HG02884 (cell line): ENCODE data around the gene KRTCAP2.
"Not testable (repeated sequence)": the region's sequence is repeated elsewhere in the genome, so short reads cannot be mapped to it uniquely, and the experiment has no call there.

Experiments used
- ATAC-seq: cut with Tn5 transposase; IDR thresholded peaks from one replicate; pipeline ENCODE4 v1.9.1; 2021; ENCODE audit warnings: mild to moderate bottlenecking, moderate library complexity; ENCODE audit not compliant: unreplicated experiment

KRTCAP2 gene

DNA sequence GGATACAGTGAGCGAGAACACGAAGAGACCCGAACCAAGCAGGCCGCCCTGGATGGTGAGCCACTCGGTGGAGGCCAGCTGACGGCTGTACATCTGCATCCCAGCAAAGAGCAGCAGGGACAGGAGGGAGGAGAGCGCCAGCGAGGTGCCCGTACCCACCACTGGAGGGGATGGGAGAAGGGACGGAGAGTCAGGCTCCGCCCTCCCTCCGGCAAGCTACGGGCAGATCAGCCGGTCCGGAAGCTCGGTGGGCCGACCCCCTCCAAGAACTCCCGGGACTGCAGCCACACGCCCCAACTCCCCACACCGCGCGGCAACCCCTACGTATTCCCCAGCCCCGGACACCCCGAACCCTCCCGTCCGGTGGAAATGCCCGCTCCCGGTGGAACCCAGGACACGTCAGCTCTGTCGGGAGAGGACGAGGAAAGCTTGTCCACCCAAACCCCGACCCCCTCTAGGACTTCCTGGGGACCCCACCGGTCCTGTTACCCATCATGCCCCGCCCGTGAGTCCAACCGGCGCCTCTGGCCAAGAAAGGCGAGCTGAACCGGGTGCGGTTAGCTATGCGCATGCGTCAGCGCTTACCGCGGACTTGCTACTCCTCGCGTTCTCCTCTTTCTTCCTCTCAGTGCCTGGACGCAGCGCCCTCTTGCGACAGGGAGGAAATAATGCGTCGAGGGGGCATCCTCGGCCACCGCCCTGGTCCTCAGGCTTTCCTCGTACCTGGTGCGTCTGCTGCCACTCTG is at the start of gene KRTCAP2:
Gene KRTCAP2, minus strand, starts transcription at position 573 of the 746 bp plus-strand sequence. Its CDS starts 80 bp downstream, at position 493.
- ATAC-seq = no peak

DNA sequence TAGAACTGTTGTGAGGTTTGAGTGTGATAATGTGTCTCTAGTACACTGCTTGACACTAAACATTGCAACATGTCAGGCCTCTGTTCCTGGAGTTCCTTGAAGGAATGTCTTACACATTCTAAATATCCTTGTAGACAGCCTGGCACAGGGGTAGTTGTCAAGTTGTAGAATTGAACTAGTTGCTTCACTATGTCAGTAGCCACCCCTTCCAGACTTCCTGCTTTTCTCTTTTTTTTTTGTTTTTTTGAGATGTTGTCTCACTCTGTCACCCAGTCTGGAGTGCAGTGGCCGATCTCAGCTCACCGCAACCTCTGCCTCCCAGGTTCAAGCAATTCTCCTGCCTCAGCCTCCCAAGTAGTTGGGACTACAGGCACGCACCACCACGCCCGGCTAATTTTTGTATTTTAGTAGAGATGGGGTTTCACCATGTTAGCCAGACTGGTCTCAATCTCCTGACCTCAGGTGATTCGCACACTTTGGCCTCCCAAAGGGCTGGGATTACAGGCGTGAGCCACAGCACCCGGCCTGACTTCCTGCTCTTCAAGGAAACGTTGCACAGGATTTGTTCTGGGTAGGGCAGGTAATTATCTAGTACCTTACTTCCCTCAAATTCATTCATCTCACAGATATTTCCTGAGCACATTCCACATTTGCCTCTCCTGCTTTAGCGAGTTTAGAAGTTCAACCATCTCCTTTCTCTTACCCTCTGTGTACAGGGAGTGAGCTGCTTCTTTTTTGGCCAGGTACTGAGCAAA is 47.3 kb upstream of the KRTCAP2 start:
- ATAC-seq = not testable (repeated sequence)

DNA sequence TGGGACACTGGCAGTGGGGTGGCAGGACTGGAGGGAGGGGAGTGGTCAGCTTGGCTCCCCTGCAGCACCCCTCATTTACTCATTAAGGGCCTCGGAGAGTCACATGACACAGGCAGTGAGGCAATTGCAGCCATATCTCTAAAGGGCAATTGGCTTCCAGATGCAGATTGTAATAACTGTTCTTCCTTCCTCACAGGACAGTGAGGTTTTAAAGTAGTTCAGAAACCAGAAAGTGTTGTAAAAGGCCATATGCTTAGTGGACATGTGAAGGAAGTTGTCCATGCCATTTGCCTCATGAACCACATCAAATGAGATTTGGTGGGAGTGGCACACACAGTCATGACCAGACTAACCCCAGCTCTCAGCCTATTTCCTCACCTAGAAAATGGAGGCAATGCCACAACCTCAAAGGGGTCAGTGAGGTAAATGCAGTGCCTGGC is 46.5 kb upstream of the KRTCAP2 start:
- ATAC-seq = no peak

DNA sequence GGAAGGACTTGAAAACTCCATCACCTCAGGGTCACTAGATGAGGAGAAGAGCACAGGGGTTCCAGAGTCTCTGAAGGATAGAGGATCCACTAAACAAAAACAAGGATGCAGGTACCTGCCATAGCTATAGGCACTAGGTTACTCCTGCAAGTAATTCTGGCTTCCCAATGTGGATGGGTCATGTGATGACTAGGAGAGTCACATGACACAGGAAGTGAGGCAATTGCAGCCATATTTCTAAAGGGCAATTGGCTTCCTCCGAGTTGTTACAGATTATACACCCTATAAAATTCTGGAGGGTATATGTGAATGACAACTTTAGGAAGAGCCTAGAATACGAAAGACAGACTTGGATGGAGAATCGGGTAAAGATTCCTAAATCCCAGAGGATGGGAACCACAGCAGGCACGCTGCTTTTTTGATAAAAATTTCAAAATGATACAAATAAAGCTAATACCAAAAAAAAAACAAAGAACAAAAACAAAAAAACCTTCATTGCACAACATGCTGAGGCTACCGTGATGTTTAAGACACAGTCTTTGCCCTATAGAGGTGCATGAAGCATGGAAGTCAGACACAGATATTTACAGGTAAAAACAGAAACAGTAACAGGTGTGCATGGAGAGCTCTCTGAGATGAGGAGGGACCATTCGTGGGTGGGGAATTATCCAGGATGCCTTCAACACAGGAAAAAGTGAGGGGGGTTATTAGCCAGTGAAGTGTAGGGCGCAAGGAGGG is 45.9 kb upstream of the KRTCAP2 start:
- ATAC-seq = no peak

DNA sequence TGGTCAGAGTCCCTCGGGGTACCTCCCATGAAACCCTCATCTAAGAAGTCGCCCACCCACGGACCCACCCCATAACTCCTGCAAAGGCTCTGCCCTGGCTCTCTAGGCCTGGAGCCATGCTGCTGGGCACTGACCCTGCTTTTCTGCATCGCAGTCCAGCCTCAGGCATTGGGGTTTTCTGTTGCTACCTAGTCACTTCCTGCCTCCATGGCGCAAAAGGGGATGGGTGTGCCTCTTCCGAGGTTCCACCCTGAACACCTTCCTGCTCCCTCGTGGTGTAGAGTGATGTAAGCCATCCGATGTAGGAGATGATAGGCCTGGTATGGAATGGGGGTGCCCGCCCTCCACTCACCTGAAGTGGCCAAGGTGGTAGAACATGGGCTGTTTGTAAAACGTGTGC is 41.6 kb upstream of the KRTCAP2 start:
- not testable (repeated sequence) for ATAC-seq

DNA sequence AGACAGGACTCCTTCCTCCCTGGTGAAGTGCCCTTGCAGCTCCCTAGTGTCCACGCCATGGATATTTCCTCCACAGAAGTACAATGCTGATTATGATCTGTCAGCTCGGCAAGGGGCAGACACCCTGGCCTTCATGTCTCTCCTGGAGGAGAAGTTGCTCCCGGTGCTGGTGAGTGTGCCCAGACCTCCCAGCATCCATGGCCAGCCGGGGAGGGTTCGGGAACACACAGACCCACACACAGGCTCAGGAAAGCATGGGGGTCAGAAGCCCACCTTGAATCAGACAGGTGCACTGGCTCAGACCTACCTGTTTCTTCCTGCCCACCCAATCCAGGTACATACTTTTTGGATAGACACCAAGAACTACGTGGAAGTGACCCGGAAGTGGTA is 38.9 kb upstream of the KRTCAP2 start:
- ATAC-seq = not testable (repeated sequence)

DNA sequence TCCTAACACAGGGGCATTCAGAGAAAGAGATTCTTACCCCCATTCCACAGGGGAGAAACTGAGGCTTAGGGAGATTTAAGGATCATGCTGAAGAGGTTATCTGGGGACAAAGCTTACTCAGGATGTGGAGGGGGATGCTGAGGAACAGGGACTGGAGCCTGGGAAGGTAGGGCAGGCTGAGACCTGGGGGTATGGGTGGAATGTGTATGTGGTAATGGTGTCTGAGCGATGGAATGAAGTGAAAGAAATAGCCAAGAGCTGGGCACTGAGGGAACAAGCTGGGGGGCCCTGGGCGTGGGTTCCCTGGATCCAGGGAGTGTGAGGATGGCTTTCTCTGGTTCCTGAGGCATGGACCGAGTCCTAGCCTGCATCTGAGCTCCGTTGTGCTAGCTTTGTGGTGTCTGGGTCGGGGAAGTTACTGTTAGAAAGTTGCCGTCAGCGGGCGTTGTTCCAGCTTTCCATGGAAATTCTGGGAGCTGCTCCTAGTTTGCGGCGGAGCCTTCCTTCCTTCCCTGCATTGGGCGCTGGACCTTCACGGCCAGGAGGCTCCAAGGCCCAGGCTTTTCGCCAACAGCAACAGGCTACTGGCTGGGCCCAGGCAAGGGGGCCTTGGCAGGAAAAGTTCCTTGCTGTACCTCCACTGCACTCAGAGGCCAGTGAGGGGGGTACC is 38.4 kb upstream of the KRTCAP2 start:
- ATAC-seq = not testable (repeated sequence)

DNA sequence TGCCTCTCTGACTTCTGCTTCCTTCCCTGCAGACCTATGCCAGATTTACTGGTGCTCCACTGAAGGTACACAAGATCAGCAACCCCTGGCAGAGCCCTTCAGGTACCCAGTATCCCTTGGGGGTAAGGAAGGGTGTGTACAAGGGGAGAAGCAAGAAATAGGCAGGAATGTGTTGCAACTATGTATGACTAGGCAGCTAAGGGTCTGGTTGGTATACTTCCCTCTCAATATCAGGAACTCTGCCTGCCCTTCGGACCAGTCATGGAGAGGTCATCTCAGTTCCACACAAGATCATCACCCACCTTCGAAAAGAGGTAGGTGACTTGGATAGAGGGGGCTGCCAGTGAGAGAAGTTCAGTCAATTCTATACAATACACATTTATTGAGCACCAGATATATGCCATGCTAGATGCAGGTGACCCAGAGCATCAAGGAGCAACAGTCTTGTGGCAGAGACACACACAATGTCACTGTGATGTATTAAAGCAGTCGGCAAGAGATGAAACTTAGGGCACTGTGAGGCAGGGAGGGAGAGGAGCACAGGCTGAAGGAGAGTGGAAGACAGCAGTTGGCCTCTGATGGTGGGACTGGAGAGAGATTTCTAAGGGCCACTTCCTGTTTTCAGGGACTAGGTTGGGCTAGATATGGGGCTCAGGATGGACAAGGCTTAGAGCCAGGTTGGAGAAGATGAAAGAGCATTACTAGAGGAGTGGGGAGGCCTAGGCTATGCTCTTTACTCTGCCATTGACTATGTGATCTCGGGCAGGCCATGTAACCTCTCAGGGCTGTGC is 37.4 kb upstream of the KRTCAP2 start:
- ATAC-seq = no peak

DNA sequence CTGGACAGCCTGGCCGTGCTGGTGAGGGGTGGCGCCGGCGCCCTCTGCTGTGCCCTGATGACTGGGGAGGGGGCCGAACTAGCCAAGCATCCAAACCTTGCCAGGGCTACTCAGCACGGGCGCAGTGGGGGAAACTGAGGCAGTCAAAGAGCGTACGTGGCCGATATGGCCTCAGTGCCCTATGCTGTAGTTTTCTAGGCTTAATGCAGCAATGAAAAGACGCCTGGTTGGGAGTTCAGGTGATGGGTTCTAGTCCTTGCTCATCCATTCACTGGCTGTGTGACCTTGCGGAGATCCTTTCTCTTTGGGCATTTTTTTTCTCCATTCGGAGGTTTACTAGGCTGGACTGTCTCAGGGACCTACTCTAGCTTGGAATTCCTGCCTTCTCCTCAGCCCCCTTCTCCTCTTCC is 36.2 kb upstream of the KRTCAP2 start:
- no peak for ATAC-seq

DNA sequence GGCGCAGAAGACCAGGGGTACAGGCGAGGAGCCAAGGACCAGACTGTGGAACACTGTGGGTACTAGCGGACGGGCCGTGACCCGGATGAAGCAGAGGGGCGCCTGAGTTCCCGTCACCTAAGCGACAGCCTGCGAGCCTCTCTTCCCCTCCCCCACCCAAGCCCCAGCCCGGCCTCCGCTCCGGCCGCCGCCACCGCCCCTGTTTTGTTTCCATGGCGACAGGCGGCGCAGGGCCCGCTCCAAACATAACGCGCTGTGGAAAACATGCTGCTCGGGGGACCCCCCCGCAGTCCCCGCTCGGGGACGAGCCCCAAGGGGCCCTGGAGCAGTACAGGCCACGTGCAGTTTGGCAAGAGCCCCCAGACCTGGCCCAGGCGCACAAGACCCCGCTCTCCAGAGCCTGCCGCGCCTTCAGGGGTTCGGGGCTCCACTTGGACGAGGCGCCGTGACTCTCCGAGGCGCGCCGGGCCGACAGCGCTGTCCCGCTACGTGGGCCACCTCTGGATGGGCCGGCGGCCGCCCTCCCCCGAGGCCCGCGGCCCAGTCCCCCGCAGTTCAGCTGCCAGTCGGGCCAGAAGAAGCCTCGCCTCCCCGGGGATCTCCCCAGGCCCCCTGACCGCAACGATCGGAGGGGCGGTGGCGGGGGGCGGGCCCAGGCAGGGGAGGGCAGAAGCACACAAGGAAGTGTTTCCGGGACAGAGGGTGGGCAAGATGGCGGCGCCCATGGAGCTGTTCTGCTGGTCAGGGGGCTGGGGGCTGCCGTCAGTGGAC is 35.6 kb upstream of the KRTCAP2 start, which contains the start of gene MTX1:
Gene MTX1, plus strand, starts transcription at position 155 of the 771 bp plus-strand sequence. Its CDS starts 110 bp downstream, at position 265.
- ATAC-seq = peak; percentile 86

DNA sequence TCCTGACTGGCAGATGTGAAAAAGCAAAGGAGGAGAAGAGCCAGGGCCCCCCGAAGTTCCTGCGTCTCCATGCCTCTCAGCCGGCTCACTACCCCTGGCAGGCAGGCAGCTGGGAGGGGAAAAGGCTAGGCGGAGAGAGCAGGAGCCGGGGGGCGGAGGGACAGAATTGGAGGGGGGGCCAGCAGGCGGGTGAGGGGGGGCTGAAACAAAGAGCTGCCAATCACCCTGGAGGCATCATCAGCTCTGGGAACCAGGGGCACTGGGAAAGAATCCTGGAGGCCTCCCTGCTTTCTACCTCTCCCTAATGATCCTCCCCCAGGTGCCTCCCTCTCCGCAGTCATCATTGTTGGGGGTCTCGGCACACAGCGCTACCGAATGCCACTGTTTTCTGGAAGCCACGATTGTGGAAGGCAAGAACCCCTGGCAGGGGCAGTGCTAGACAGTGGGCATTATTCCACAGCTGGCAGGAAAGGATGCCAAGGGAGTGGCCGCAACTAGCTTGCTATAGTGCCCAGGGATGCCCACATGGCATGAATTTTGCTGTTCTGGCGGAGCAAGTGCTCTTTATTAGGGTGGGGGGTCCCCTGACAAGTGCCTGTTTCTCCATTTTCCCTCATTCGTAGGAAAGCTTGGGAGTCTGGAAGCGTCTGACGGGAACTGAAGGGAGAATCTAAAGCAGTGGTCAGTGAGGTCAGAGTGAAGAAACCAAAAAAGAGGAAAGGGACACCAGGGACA is 34.9 kb upstream of the KRTCAP2 start, which contains the start of gene THBS3:
Gene THBS3, minus strand, starts transcription at position 92 of the 735 bp plus-strand sequence. Its CDS starts 21 bp downstream, at position 71.
- no peak for ATAC-seq

DNA sequence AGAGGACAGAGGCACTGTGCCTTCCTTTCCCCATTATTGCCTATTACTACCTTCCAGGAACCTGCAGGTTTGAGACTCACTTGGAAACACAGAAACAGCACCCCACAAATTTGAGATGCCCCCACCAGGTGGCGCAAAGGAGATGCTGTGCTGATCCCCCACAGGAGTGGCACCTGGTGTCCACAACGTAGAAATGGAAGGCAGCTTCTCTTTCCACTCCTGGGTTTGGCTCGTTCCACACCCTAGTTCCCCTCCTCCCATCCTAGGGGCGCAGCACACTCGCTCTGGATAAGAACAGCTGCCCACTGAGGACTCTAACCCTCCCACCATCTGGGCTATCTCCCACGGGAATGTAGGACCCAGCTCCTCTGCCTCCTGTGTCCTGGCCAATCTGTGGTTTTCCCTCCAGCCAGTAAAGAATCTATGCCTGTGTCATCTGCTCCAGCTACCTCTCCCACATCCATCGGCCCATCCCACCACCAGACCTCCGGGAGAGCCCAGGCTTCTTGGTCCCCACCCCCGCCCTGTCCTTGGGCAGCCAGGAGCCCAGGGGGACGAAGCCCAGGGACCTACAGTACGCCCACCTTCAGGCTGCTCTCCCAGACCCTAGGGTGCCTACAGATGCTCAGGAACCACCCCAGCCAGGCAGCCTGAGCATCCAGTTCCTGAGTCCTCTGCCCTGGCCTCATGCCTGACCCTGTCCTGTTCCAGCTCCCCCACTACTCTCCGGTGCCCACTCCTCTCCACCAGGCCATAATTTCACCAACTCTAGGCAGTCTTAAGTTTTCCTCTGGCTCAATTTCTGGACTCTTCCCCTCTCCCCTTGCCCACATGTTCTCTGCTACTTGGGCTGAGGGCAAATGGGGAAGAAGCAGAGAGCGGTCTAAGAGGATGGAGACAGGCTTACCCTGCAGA is 34.0 kb upstream of the KRTCAP2 start:
- ATAC-seq = no peak

DNA sequence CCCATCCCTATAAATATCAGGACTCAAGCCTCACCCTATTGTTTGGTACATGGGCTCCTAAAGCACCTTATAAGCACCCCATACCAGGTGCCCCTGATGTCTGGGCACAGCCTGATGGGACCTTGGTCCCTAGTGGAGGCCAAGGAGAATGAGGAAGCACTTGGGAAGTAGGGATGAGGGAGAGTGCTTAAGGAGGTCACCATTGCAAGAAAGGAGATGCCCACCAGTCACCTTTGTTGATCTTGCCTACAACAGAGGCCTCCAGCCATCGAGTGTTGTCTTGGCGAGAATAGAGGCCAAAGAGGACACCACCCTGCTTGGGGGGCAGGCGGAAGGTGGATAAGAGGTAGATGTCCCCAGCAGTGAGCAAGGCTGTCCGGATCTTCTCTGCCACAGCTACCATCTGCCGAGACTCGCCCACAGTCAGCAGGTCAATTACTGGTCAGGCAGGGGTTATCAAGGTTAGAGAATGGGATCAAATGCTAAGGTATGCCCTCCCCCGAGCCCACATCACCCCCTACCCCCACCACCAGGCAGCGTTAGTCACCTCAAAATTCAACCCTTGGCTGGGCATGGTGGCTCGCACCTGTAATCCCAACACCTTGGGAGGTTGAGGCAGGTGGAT is 33.0 kb upstream of the KRTCAP2 start:
- no peak for ATAC-seq

DNA sequence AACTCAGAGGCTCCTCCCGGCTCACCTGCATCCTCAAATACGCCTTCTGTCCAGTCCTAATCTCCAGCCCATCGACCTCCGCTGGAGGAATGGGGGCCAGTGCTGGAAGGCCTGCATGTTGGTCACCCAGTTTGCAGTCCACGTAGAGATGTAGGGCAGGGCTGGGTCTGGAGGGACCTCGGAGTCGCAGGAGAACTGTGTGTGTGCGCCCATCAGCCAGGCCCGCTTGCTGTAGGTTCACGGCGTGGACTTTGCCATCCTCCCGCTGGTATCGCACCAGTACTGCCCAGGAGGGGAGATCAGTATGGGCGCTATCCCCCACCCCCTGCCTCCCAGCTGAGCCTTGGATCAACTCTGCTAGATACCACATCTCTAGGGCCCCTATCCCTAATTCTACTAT is 31.9 kb upstream of the KRTCAP2 start:
- ATAC-seq = no peak

DNA sequence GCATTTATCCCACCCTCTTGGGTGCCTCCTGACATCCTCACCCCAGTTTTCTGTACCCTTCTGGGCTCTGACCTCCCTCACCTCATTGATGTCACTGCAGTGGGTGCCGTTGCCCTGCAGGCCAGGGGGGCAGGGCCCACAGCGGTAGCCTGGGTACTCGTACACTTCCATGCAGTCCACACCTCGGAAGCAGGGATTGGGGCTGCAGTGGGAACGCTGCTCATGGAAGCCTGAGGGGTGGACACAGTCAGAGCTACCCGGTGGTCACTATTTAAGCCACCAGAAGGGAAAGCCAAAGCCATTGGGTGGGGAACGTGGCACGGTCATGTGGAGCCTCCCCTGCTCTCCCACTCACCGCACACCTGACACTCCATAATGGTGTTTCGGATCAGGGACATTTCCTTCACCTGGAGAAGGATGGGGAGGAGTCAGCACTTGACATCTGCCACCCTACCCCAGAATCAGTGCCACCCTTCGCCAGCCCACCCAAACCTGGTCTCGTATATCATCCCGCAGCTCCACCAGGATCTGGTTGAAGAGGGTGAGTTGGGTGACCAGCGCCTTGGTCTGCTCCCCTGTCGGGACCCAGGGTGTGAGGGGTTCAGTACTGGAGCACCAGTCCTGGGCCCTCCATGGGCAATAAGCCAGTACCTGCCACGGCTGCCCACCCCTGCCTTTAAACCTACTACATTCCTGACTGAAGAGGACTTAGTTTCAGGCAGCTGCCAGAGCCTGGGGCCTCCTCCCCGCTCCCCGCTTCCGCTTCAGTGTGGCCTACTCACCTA is 29.8 kb upstream of the KRTCAP2 start:
- no peak for ATAC-seq

DNA sequence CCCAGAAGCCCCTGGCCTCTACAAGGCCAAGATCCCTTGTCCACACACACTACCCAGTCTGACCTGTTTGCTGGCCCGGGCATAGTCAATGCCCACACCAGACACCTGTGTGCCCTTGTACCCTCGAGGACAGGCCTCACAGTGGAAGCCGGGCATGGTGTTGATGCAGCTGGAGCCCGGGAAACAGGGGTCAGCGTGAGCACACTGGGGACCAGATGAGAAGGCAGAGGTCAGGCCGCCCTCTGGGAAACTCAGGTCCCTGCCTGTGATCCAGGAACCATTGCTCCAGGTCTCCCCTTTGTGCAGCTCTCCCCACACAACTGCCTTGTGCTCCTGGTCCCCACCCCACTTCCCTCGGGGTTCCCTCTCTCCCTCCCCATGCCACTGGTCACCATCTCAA is 29.1 kb upstream of the KRTCAP2 start:
- ATAC-seq = no peak
